Endothelial cell of umbilical vein (primary cell): ENCODE results near the gene MYLIP. TPM values are rescaled to one million over a fixed set of nuclear protein-coding genes. Genes with fewer than 3 reads are reported as not detected.

ENCODE experiments used
- BruUV-seq: library from RNA; stranded (reverse); fragments of 400-500 nt; replicated peaks from 2 replicates; lab custom pipeline; 2021; lab: Mats Ljungman, UMichigan
- CTCF ChIA-PET: fragments of 300-600, 350-600 bp; sonication (Branson Sonifier 250); formaldehyde crosslinking; loops from one replicate; lab custom pipeline; 2021; ENCODE audit warnings: antibody characterized with exemption, inconsistent platforms; lab: Charles Lee
- POLR2A ChIA-PET: fragments of 300-600, 350-600 bp; sonication (Branson Sonifier 250); formaldehyde crosslinking; loops from one replicate; lab custom pipeline; 2021; ENCODE audit warnings: antibody characterized with exemption, inconsistent platforms; lab: Charles Lee
- DNase-seq: peaks from one replicate; pipeline ENCODE4 v3.0.0-alpha.2; 2011; ENCODE audit warnings: low read depth, low spot score
- FAIRE-seq: peaks from 2 replicates; lab custom pipeline; 2011; peaks lifted over from hg19 to GRCh38; lab: Jason Lieb, UNC
- H2AFZ ChIP-seq: 2 replicates; pipeline ENCODE4 v1.6.0; 2012; ENCODE audit warnings: low read depth, low read length, control low read depth, inconsistent platforms
- H3K27ac ChIP-seq: 2 replicates; pipeline ENCODE4 v1.5.1; 2011; ENCODE audit warnings: low read depth, mild to moderate bottlenecking, control low read depth, low read length, moderate library complexity; ENCODE audit not compliant: insufficient read depth
- H3K27me3 ChIP-seq, 2 experiments: 2 replicates each; pipeline versions ENCODE4 v1.6.0 to v1.6.1; 2011; ENCODE audit warnings: low read length in 2 of 2, mixed read lengths in 1 of 2; ENCODE audit not compliant: control insufficient read depth in 2 of 2, insufficient read depth in 2 of 2
- H3K36me3 ChIP-seq, 2 experiments: 2 replicates in 1 of 2; 3 replicates in 1 of 2; pipeline ENCODE4 v1.5.1; 2011; ENCODE audit warnings: low read length in 2 of 2, mild to moderate bottlenecking in 1 of 2, moderate library complexity in 1 of 2; ENCODE audit not compliant: control insufficient read depth in 2 of 2, insufficient read depth in 2 of 2; ENCODE audit errors: extremely low read depth in 1 of 2
- H3K4me1 ChIP-seq: 3 replicates; pipeline ENCODE4 v1.5.1; 2011; ENCODE audit warnings: mild to moderate bottlenecking, low read length; ENCODE audit not compliant: control insufficient read depth, insufficient read depth; ENCODE audit errors: extremely low read depth
- H3K4me2 ChIP-seq: 2 replicates; pipeline ENCODE4 v1.6.1; 2011; ENCODE audit warnings: low read length, control low read depth, mixed read lengths; ENCODE audit not compliant: insufficient read depth
- H3K4me3 ChIP-seq, 3 experiments: fragments of 200-600 bp in 1 of 3; sonication (generic), shearing (Covaris generic) in 1 of 3; replicated peaks in 1 of 3; 2 replicates each; pipeline ENCODE4 v1.5.1; 2011 to 2016; ENCODE audit warnings: control low read depth in 3 of 3, low read length in 3 of 3, mild to moderate bottlenecking in 2 of 3, inconsistent platforms in 1 of 3, low read depth in 1 of 3, moderate library complexity in 1 of 3; ENCODE audit not compliant: insufficient read depth in 1 of 3
- H3K79me2 ChIP-seq: 2 replicates; pipeline ENCODE4 v1.6.0; 2012; ENCODE audit warnings: low read length, inconsistent platforms; ENCODE audit not compliant: control insufficient read depth, insufficient read depth
- H3K9ac ChIP-seq: replicated peaks from 2 replicates; pipeline ENCODE3; 2011; ENCODE audit warnings: low read length, control low read depth; ENCODE audit not compliant: insufficient read depth; ENCODE audit errors: extremely low read depth
- H3K9me1 ChIP-seq: replicated peaks from 3 replicates; pipeline ENCODE4 v1.6.0; 2011; ENCODE audit warnings: mild to moderate bottlenecking, low read length; ENCODE audit not compliant: control insufficient read depth, insufficient read depth; ENCODE audit errors: extremely low read depth
- H3K9me3 ChIP-seq: replicated peaks from 2 replicates; pipeline ENCODE4 v1.5.1; 2012; ENCODE audit warnings: low read length, inconsistent platforms; ENCODE audit not compliant: control insufficient read depth, insufficient read depth
- H4K20me1 ChIP-seq: replicated peaks from 2 replicates; pipeline ENCODE3; 2011; ENCODE audit warnings: mild to moderate bottlenecking, low read length; ENCODE audit not compliant: control insufficient read depth, insufficient read depth; ENCODE audit errors: extremely low read depth
- EZH2 ChIP-seq: IDR thresholded peaks from 2 replicates; pipeline ENCODE4 v1.6.1; 2012; ENCODE audit warnings: borderline replicate concordance, low read depth, mild to moderate bottlenecking, moderate library complexity, low read length, inconsistent platforms; ENCODE audit not compliant: severe bottlenecking
- FOS ChIP-seq: IDR thresholded peaks from 2 replicates; pipeline ENCODE4 v1.6.1; 2011; ENCODE audit warnings: mild to moderate bottlenecking, low read length, moderate library complexity, borderline replicate concordance; ENCODE audit not compliant: insufficient read depth
- GATA2 ChIP-seq: IDR thresholded peaks from 2 replicates; pipeline ENCODE4 v1.7.0; 2011; ENCODE audit warnings: low read depth, mild to moderate bottlenecking, moderate library complexity, mixed read lengths, low read length; ENCODE audit not compliant: insufficient read length, insufficient read depth
- JUN ChIP-seq: IDR thresholded peaks from 2 replicates; pipeline ENCODE4 v1.6.1; 2011; ENCODE audit warnings: borderline replicate concordance, low read depth; ENCODE audit not compliant: insufficient read length, insufficient read depth
- MYC ChIP-seq: IDR thresholded peaks from one replicate; pipeline ENCODE4 v1.6.1; 2011; ENCODE audit warnings: mild to moderate bottlenecking, low read depth, low read length
- POLR2A ChIP-seq: IDR thresholded peaks from 2 replicates; pipeline ENCODE4 v1.6.1; 2012; ENCODE audit warnings: low read depth, mild to moderate bottlenecking, control low read depth, low read length
- POLR2AphosphoS5 ChIP-seq: IDR thresholded peaks from 2 replicates; pipeline ENCODE4 v1.6.1; 2012; ENCODE audit warnings: low read depth, mild to moderate bottlenecking, control low read depth, low read length, moderate library complexity; ENCODE audit not compliant: insufficient read depth
- dilution Hi-C: fragments of 300-500 bp; cut with MboI; formaldehyde crosslinking; loops from one replicate; pipeline ENCODE4 v1.15.0; 2019; ENCODE audit warnings: low sequenced_read_pairs; ENCODE audit not compliant: extremely low pct_ligation_motif_present
- intact Hi-C: fragments of 100-400 bp; cut with micrococcal nuclease; formaldehyde crosslinking; loops from one replicate; pipeline ENCODE4 v1.10.0; 2022
- polyA plus RNA-seq, 4 experiments: library from polyadenylated mRNA; depleted of rRNA in 3 of 4; stranded (reverse) in 3 of 4; unstranded in 1 of 4; fragments of >200 nt; gene quantifications; 2 replicates each; pipeline versions ENCODE4 v1.2.1 to v1.2.3, GENCODE V29; 2011 to 2012; ENCODE audit warnings: missing spikeins in 1 of 4
- total RNA-seq: library from RNA; stranded (reverse); gene quantifications from 2 replicates; pipeline ENCODE4 v1.2.3, GENCODE V29; 2021
- TF ChIP-seq, protein P1 (sequence below): IDR thresholded peaks from 2 replicates; pipeline ENCODE4 v1.6.1; 2011; ENCODE audit not compliant: insufficient read depth, insufficient read length
- TF ChIP-seq, protein P2 (sequence below), 2 donors: IDR thresholded peaks; 1 replicate in 1 of 2; 2 replicates in 1 of 2; pipeline ENCODE4 v1.5.1; 2011; ENCODE audit warnings: low read length in 2 of 2, mild to moderate bottlenecking in 2 of 2, moderate library complexity in 2 of 2, control low read depth in 1 of 2, inconsistent platforms in 1 of 2, low read depth in 1 of 2; ENCODE audit not compliant: insufficient read depth in 1 of 2; ENCODE audit errors: extremely low read depth in 1 of 2

MYLIP gene
- total and polyA plus RNA-seq, 2 donors (not counting 3 experiments of a cell fraction or from before 2014, with no cell fraction given), result 16.9 to 19.2 TPM

DNA sequence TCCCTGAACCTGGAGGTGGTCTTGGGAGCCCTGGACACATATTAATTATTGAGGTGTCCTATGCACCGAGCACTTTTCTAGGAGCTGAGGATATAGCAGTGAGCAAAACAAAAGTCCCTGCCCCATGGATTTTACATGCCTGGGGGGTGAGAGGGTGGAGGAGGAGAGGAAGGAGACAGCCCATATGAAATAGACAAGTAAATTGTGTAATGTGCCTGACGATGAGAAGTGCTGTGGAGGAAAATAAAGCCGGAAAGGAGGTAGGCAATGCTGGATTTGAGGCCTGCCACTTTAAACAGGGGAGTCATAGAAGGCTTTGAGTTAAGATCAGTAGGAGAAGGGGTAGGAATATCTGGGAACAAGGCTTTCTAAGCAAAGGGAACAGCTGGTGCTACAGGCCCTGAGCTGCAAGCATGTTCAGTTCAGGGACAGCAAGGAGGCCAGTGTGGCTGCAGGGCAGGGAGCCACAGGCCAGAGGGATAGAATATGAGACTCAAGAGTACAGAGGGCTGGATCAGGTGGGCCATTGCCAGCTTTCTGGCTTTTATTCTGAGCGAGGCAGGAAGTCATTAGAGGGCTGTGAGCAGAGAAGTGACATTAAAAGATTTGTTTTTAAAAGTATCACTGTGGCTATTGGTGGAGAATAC, 19.1 kb upstream of the MYLIP start:
- H3K36me3 ChIP-seq, result no peaks in the 10 kb centered on the region
- intact Hi-C loops, result no loop called here
- H3K4me3 ChIP-seq, result no peak overlapping the region
- no peaks in the 10 kb centered on the region for H3K27me3 ChIP-seq
- no TSS peak for BruUV-seq
- ChIA-PET POLR2A (no interaction called here), CTCF (no interaction called here)
- DNase-seq, result no peak
- FAIRE-seq, result no peak
- H3K9me1 ChIP-seq, result no peaks in the 10 kb centered on the region
- H3K9me3 ChIP-seq, result no peaks in the 10 kb centered on the region
- no peak overlapping the region for H3K27ac ChIP-seq
- H3K9ac ChIP-seq, result no peak overlapping the region
- H3K4me2 ChIP-seq, result no peak overlapping the region
- no peak for TF ChIP-seq POLR2A
- TF ChIP-seq, protein P1, sequence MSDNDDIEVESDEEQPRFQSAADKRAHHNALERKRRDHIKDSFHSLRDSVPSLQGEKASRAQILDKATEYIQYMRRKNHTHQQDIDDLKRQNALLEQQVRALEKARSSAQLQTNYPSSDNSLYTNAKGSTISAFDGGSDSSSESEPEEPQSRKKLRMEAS, result no peak
- TF ChIP-seq, protein P2, sequence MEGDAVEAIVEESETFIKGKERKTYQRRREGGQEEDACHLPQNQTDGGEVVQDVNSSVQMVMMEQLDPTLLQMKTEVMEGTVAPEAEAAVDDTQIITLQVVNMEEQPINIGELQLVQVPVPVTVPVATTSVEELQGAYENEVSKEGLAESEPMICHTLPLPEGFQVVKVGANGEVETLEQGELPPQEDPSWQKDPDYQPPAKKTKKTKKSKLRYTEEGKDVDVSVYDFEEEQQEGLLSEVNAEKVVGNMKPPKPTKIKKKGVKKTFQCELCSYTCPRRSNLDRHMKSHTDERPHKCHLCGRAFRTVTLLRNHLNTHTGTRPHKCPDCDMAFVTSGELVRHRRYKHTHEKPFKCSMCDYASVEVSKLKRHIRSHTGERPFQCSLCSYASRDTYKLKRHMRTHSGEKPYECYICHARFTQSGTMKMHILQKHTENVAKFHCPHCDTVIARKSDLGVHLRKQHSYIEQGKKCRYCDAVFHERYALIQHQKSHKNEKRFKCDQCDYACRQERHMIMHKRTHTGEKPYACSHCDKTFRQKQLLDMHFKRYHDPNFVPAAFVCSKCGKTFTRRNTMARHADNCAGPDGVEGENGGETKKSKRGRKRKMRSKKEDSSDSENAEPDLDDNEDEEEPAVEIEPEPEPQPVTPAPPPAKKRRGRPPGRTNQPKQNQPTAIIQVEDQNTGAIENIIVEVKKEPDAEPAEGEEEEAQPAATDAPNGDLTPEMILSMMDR (IDR thresholded peaks at IDR 0.05; ENCODE audit: extremely low read depth in 1 of 2, insufficient read depth in 1 of 2, low read depth in 1 of 2, low read length in 2 of 2), result no peak
- no peak for TF ChIP-seq POLR2AphosphoS5
- no peak for TF ChIP-seq FOS
- TF ChIP-seq EZH2, result no peak
- no peak for TF ChIP-seq GATA2
- TF ChIP-seq MYC, result no peak
- TF ChIP-seq JUN, result no peak
- peaks cover 3% of the 10 kb centered on the region for H3K4me1 ChIP-seq
- dilution Hi-C loops, result no loop called here
- no peaks in the 10 kb centered on the region for H4K20me1 ChIP-seq
- H2AFZ ChIP-seq, result no peak overlapping the region
- H3K79me2 ChIP-seq, result no peaks in the 10 kb centered on the region
